Effector memory CD8-positive, alpha-beta T cell (primary cell): ENCODE results near the gene MVB12B.

Experiments used
- ATAC-seq: fragments of 150-1000 bp; cut with Tn5 transposase; replicated peaks from 2 replicates; pipeline ENCODE4 v1.10.0; 2021; ENCODE audit warnings: mild to moderate bottlenecking, moderate library complexity
- DNase-seq, 3 experiments: peaks; one replicate each; pipeline ENCODE4 v3.0.0; 2021
- H3K27ac Mint-ChIP-seq, 2 donors: one replicate each; pipeline ENCODE4 v1.8.0; 2022; ENCODE audit warnings: mild to moderate bottlenecking in 2 of 2, mixed read lengths in 2 of 2, moderate library complexity in 2 of 2
- H3K27me3 Mint-ChIP-seq, 2 donors: one replicate each; pipeline ENCODE4 v1.8.0; 2022; ENCODE audit warnings: mixed read lengths in 2 of 2
- H3K36me3 Mint-ChIP-seq: one replicate; pipeline ENCODE4 v1.8.0; 2022; ENCODE audit warnings: mild to moderate bottlenecking, moderate library complexity, mixed read lengths; ENCODE audit not compliant: insufficient read depth
- H3K4me1 Mint-ChIP-seq, 2 donors: one replicate each; pipeline ENCODE4 v1.8.0; 2022; ENCODE audit warnings: low read depth in 2 of 2, mixed read lengths in 2 of 2
- H3K4me3 Mint-ChIP-seq, 2 donors: one replicate each; pipeline ENCODE4 v1.8.0; 2022; ENCODE audit warnings: mild to moderate bottlenecking in 2 of 2, mixed read lengths in 2 of 2, moderate library complexity in 2 of 2
- H3K9me3 Mint-ChIP-seq, 2 donors: one replicate each; pipeline ENCODE4 v1.8.0; 2022; ENCODE audit warnings: mixed read lengths in 2 of 2

MVB12B gene

DNA sequence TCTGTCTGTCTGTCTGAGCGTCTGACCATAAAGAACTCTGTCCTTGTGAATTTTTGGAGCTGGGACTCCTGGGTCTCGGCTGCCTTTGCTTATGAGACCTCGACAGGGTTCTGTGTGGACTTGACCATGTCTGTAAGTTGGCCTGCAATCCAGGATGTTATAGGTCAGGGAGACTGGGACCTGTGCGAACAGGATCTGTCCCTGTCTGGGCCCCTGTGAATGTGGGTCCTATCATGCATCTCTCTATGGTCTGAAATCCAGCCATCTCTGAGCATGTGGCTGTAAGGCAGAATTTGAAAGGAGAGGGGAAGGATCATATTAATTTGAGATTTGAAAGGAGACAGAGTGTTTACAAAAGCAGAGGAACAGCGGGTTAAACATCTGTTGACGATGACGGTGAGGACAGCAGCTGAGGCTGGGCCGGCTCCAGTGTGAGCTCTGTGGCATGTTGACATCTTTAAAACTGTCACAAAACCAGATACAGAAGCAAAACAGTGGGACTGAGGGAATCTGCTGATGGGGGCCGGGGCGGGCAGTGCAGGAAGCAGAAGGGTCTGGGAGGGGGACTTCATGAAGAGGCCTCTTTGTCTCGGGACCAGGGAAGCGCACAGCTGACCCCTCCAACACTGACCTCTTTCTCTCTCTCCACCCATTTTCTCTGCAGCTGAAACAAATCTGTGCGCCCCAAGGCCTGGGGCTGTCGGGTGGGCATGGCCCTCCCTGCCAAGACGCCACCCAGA, 19.1 kb upstream of the MVB12B start:
- no peaks in the 10 kb centered on the region for H3K9me3 Mint-ChIP-seq
- ATAC-seq, result no peak

GRCh38 chr9:126309427-126310189, 17.0 kb upstream of the MVB12B start:
- no peak overlapping the region for H3K27ac Mint-ChIP-seq
- no peaks in the 10 kb centered on the region for H3K4me1 Mint-ChIP-seq
- H3K9me3 Mint-ChIP-seq, result no peaks in the 10 kb centered on the region
- H3K36me3 Mint-ChIP-seq, result no peaks in the 10 kb centered on the region
- H3K4me3 Mint-ChIP-seq, result no peak overlapping the region
- H3K27me3 Mint-ChIP-seq, result no peaks in the 10 kb centered on the region
- no peak for DNase-seq
- no peak for ATAC-seq

More for the DNA sequence above, 19.1 kb upstream of the MVB12B start:
- no peaks in the 10 kb centered on the region for H3K36me3 Mint-ChIP-seq
- H3K4me3 Mint-ChIP-seq, result no peak overlapping the region
- peak overlapping the region in 1 of 2 donors; percentile 7 for H3K27ac Mint-ChIP-seq
- no peak for DNase-seq
- H3K27me3 Mint-ChIP-seq, result no peaks in the 10 kb centered on the region
- no peaks in the 10 kb centered on the region for H3K4me1 Mint-ChIP-seq

DNA sequence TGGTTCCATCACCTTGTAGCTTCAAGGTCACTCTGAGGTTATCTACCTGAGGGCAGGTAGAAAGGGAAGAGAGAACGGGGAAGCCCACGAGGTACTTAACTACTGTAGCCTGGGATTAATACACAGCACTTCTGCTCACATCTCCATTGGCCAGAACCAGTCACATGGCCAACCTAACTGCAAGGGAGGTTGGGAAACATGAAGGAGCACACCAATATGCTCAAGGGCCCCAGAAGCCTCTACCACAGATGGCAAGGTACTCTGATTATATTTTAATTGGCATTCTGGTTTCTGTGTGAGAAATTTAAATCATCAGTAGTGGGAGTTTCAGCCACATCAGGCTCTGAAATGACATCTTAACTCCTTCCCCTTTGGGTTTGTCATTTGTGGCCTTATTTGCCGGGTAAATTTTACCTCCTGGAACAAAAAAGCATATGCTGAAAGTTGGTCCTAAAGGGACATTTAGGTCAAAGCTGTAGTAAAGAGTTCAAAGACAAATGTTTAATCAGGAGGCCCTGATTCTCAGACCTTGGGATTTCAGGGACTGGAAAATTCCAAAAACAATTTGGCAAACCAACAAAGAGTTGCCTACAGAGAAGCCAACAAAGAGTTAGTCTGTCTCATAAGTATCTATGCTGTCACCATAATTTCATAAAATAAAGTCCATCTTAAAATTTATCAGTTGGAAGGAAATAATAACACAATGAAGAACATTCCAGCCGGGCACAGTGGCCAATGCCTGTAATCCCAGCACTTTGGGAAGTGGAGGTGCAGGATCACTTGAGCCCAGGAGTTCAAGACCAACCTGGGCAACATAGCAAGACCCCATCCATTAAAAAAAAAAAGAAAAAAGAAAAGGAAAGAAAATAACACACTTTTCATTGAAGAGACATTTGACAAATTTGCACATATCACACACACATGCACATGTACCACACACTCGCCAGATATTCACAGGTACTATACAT, 13.8 kb upstream of the MVB12B start:
- H3K27ac Mint-ChIP-seq, result no peak overlapping the region
- H3K4me3 Mint-ChIP-seq, result no peak overlapping the region
- no peaks in the 10 kb centered on the region for H3K9me3 Mint-ChIP-seq
- H3K4me1 Mint-ChIP-seq, result peaks cover 0 to 4% of the 10 kb centered on the region in 2 donors
- DNase-seq (no peak), ATAC-seq (no peak)
- H3K36me3 Mint-ChIP-seq, result no peaks in the 10 kb centered on the region
- no peaks in the 10 kb centered on the region for H3K27me3 Mint-ChIP-seq

- Mint-ChIP-seq H3K36me3 (no peaks in the 10 kb centered on the region), H3K27me3 (no peaks in the 10 kb centered on the region), H3K4me1 (peaks cover 0 to 7% of the 10 kb centered on the region in 2 donors), H3K27ac (no peak overlapping the region), H3K9me3 (no peaks in the 10 kb centered on the region), H3K4me3 (no peak overlapping the region)
- ATAC-seq (no peak), DNase-seq (no peak)
Measured at GRCh38 chr9:126316085-126316655, 10.5 kb upstream of the MVB12B start.

- H3K4me3 Mint-ChIP-seq, result no peak overlapping the region
- peak overlapping the region; percentile 15 to 52 for H3K27ac Mint-ChIP-seq
- ATAC-seq, result peak; percentile 85
- peaks cover 2% of the 10 kb centered on the region for H3K36me3 Mint-ChIP-seq
- peak; percentile 42 to 52 (median 49) for DNase-seq
- no peaks in the 10 kb centered on the region for H3K9me3 Mint-ChIP-seq
- H3K27me3 Mint-ChIP-seq, result no peaks in the 10 kb centered on the region
- peaks cover 0 to 10% of the 10 kb centered on the region in 2 donors for H3K4me1 Mint-ChIP-seq
Measured at GRCh38 chr9:126317513-126317912, 9.1 kb upstream of the MVB12B start.

DNA sequence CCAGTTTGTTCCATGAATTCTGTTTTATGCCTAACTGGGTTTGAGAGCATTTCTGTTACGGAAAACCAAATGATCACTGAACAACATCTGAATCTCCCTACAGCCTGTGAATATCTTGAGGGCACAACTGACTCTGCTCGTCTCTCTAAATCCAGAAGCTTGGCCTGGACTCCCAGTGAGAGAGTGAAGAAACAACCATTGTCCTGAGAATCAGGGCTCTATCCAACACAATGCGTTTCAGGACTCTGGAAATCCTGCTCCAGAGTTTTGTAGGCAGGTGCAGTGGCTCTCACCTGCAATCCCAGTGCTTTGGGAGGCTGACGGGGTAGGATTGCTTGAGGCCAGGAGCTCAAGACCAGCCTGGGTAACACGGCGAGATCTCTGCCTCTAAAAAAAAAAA, 7.8 kb upstream of the MVB12B start:
- Mint-ChIP-seq H3K4me1 (peaks cover 0 to 10% of the 10 kb centered on the region in 2 donors), H3K9me3 (no peaks in the 10 kb centered on the region), H3K27ac (peak overlapping the region in 1 of 2 donors; percentile 71), H3K36me3 (peaks cover 2% of the 10 kb centered on the region), H3K4me3 (no peak overlapping the region), H3K27me3 (no peaks in the 10 kb centered on the region)
- no peak for ATAC-seq
- no peak for DNase-seq

- no peaks in the 10 kb centered on the region for H3K9me3 Mint-ChIP-seq
Measured at GRCh38 chr9:126319671-126320070, 7.0 kb upstream of the MVB12B start.

GRCh38 chr9:126320158-126320922, 6.3 kb upstream of the MVB12B start:
- no peak overlapping the region for H3K4me3 Mint-ChIP-seq
- H3K9me3 Mint-ChIP-seq, result no peaks in the 10 kb centered on the region
- peak overlapping the region; percentile 5 to 63 for H3K27ac Mint-ChIP-seq
- DNase-seq (peak in 1 of 3 experiments; percentile 9), ATAC-seq (peak; percentile 82)
- peaks cover 2% of the 10 kb centered on the region for H3K36me3 Mint-ChIP-seq
- no peaks in the 10 kb centered on the region for H3K27me3 Mint-ChIP-seq
- peaks cover 0 to 10% of the 10 kb centered on the region in 2 donors for H3K4me1 Mint-ChIP-seq

More at GRCh38 chr9:126319671-126320070, 7.0 kb upstream of the MVB12B start:
- Mint-ChIP-seq H3K27ac (peak overlapping the region; percentile 63 to 71), H3K36me3 (peaks cover 2% of the 10 kb centered on the region), H3K27me3 (no peaks in the 10 kb centered on the region), H3K4me3 (no peak overlapping the region), H3K4me1 (peaks cover 0 to 10% of the 10 kb centered on the region in 2 donors)
- DNase-seq (no peak), ATAC-seq (no peak)

DNA sequence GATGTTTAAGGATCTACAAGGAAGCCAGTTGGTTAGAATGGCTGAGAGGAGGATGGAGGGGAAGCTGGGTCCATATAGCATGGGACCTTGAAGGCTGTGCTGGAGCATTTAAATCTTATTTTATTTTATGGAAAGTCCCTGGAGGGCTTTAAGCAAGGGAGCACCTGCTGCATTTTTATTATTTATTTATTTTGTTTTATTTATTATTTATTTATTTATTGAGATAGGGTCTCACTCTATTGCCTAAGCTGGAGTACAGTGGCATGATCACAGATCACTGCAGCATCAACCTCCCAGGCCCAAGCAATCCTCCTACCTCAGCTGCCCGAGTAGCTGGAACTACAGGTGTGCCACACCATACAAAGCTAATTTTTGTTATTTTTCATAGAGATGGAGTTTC, 4.9 kb upstream of the MVB12B start:
- ATAC-seq (no peak), DNase-seq (no peak)
- no peak overlapping the region for H3K4me3 Mint-ChIP-seq
- peak overlapping the region in 1 of 2 donors; percentile 26 for H3K27ac Mint-ChIP-seq
- peaks cover 7% of the 10 kb centered on the region for H3K36me3 Mint-ChIP-seq
- no peaks in the 10 kb centered on the region for H3K27me3 Mint-ChIP-seq
- H3K4me1 Mint-ChIP-seq, result peaks cover 8 to 17% of the 10 kb centered on the region in 2 donors
- H3K9me3 Mint-ChIP-seq, result no peaks in the 10 kb centered on the region

DNA sequence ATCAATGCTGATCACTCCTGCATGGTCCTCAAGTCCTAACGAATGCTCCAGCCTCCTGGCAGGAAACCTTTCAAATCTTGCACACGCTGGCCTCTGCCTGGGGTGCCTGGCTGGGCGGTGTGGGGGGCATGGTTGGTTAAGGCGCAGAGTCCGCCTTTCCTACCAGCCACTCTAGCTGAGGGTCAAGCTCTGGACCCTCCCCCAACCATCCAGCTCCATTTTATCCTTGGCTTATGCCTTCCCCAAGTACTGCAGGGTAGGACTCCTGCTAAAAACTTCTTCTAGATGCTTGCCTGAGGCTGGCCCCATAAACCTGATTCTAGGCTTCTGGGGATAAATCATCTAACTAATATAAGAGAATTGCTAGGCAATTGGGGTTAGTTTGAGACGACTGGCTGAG, 808 bp upstream of the MVB12B start:
- Mint-ChIP-seq H3K27ac (peak overlapping the region; percentile 94 to 95), H3K4me1 (peaks cover 40 to 42% of the 10 kb centered on the region in 2 donors), H3K4me3 (peak overlapping the region; percentile 92), H3K27me3 (no peaks in the 10 kb centered on the region), H3K36me3 (peaks cover 16% of the 10 kb centered on the region), H3K9me3 (no peaks in the 10 kb centered on the region)
- ATAC-seq (no peak), DNase-seq (no peak)

GRCh38 chr9:126327006-126327713, 531 bp downstream of the MVB12B start:
- H3K36me3 Mint-ChIP-seq, result peaks cover 14% of the 10 kb centered on the region

More at GRCh38 chr9:126327006-126327713, 531 bp downstream of the MVB12B start:
- DNase-seq (peak; percentile 15 to 29 (median 23)), ATAC-seq (peak; percentile 38)
- Mint-ChIP-seq H3K27ac (peak overlapping the region; percentile 92 to 96), H3K4me1 (peaks cover 50 to 56% of the 10 kb centered on the region in 2 donors), H3K27me3 (no peaks in the 10 kb centered on the region), H3K9me3 (no peaks in the 10 kb centered on the region), H3K4me3 (peak overlapping the region; percentile 83 to 87)
